Uterus (tissue), 2 donors: ENCODE results near the gene BRI3.

Experiments
- CTCF ChIP-seq, 4 experiments: fragments of 200-600 bp in 2 of 4; fragments of 450-650 bp in 2 of 4; sonication (generic) in 2 of 4; IDR thresholded peaks; one replicate each; pipeline ENCODE4 v1.5.1; 2016 to 2019; ENCODE audit warnings: antibody characterized with exemption in 4 of 4, mild to moderate bottlenecking in 2 of 4, moderate library complexity in 1 of 4
- POLR2A ChIP-seq, 2 donors: fragments of 450-650 bp; IDR thresholded peaks; one replicate each; pipeline ENCODE4 v1.6.1; 2016; ENCODE audit warnings: antibody characterized with exemption in 2 of 2, mild to moderate bottlenecking in 1 of 2, moderate library complexity in 1 of 2

GRCh38 chr7:98283887-98284222 is 2.4 kb downstream of the BRI3 start:
- no peak for TF ChIP-seq CTCF (IDR thresholded peaks at IDR 0.05)
- no peak for TF ChIP-seq POLR2A (IDR thresholded peaks at IDR 0.05)
